ENCODE results near the gene ARL5C.
A peak's percentile ranks its signal among the peaks of the same experiment; 100 is the strongest.

Gene ARL5C

GRCh38 chr17:39165841-39166349 is at the start of gene ARL5C:
TSS of gene ARL5C (minus strand) at chr17:39166161. CDS start at chr17:39165760, 401 bp downstream.
- no peak for DNase-seq

GRCh38 chr17:39213852-39214251 is 47.9 kb upstream of the ARL5C start:
- DNase-seq, result no peak

GRCh38 chr17:39212841-39213480 is 47.0 kb upstream of the ARL5C start:
- no peak for DNase-seq

GRCh38 chr17:39212195-39212810 is 46.3 kb upstream of the ARL5C start:
- no peak for DNase-seq

GRCh38 chr17:39210093-39210434 is 44.1 kb upstream of the ARL5C start:
- no peak for DNase-seq

GRCh38 chr17:39209317-39210092 is 43.5 kb upstream of the ARL5C start:
- DNase-seq, result no peak

GRCh38 chr17:39208893-39209292 is 42.9 kb upstream of the ARL5C start:
- DNase-seq, result peak; percentile 63

GRCh38 chr17:39208136-39208535 is 42.2 kb upstream of the ARL5C start:
- no peak for DNase-seq

- DNase-seq, result no peak
These were observed 39.2 kb upstream of the ARL5C start for GRCh38 chr17:39205112-39205526.

- no peak for DNase-seq
These were observed 38.3 kb upstream of the ARL5C start for GRCh38 chr17:39204245-39204644.

GRCh38 chr17:39200957-39201510 is 35.1 kb upstream of the ARL5C start:
- no peak for DNase-seq

GRCh38 chr17:39200070-39200879 is 34.3 kb upstream of the ARL5C start, which contains the start of gene RPL19:
TSS of gene RPL19 (plus strand) at chr17:39200283. CDS start at chr17:39200345, 62 bp downstream.
- DNase-seq, result peak; percentile 95

GRCh38 chr17:39199820-39200069 is 33.8 kb upstream of the ARL5C start:
- DNase-seq, result no peak

GRCh38 chr17:39198186-39198566 is 32.2 kb upstream of the ARL5C start:
- no peak for DNase-seq

- DNase-seq, result peak; percentile 85
These were observed 31.6 kb upstream of the ARL5C start, which contains the start of gene CACNB1 for GRCh38 chr17:39197380-39198185. TSS of gene CACNB1 (minus strand) at chr17:39197669. CDS start at chr17:39197495, 174 bp downstream.

GRCh38 chr17:39196808-39197291 is 30.9 kb upstream of the ARL5C start:
- DNase-seq, result peak; percentile 20

- no peak for DNase-seq
These were observed 30.4 kb upstream of the ARL5C start for GRCh38 chr17:39196241-39196807.

- DNase-seq, result no peak
These were observed 29.7 kb upstream of the ARL5C start for GRCh38 chr17:39195568-39196160.

- no peak for DNase-seq
These were observed 29.1 kb upstream of the ARL5C start for GRCh38 chr17:39194985-39195524.

All from NCI-H510A treated with DMSO at 0.1 percent for 48 hours (cell line).